ENCODE data around the gene TBXA2R.
"Not testable (repeated sequence)": the region's sequence is repeated elsewhere in the genome, so short reads cannot be mapped to it uniquely, and the experiment has no call there.

Gene TBXA2R

DNA sequence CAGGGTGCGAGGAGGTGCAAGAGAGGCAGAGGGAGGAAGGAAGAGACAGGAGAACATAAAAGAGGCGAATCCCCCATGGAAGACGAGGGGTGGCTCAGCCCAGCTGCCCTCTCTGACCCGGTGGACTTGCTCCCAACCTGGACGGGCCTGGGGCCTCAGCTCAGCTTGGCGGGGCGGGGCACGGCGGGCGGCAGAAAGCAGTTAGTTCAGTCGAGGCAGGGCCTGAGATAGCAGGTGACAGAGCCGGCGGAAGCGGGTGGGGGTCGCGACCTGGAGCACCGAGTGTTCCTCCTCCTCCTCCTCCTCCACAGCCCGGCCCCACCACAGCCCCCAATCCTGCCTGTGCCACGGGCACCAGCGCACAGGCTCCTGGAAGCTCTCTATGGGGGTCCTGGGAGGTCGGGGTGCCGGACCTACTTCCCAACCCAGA, 26.9 kb upstream of the TBXA2R start:
- POLR2A ChIA-PET: no interaction called here
- no peak for TF ChIP-seq CTCF (IDR thresholded peaks at IDR 0.05; ENCODE audit: control extremely low read depth, extremely low read depth, low read depth, missing control alignments)

DNA sequence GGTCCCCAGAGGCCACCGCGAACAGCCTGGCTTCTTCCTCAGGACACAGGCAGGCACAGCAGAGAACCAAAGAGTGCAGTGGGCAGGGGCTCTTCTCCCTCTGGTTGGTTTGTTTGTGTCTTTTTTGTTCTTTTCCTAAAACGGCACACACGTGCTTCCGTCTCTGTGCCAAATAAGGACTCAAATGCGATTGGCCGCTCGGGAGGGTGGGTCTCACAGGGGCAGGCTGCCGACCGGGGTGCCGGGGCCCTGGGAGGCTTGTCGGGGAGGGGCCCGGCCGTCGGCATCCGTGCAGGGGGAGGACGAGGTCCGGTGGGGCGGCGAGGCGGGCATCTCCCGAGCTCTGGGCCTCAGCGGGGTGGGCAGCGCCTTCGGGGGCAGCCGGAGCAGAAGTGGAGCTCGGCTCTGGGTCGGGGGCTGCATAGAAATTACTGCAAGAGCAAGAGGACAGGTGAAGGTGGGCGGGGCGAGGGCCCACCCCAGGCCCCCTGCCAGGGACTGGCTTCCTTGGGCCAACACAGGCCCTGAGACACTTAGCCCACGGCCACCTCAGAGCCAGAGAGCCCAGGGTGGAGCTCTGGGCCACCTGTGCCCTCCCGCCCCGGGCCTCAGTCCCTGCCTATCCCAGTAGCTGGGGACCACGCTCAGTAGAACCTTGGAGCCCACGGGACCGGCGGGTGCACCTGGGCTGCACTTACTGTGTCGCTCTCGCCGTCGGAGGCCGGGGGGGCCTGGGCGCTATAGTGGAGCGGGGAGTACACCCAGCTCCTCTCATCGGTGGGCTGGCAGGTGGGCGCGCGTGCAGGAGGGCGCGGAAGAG, 26.3 kb upstream of the TBXA2R start:
- DNase-seq (ENCODE audit: extremely low spot score): no peak
- ChIA-PET POLR2A (no interaction called here), CTCF (no interaction called here)
- no peak for TF ChIP-seq CTCF (IDR thresholded peaks at IDR 0.05; ENCODE audit: control extremely low read depth, extremely low read depth, low read depth, missing control alignments)

More for the DNA sequence above, 26.9 kb upstream of the TBXA2R start:
- DNase-seq (ENCODE audit: extremely low spot score): no peak
- CTCF ChIA-PET: no interaction called here

- POLR2A ChIA-PET: no interaction called here
- DNase-seq (ENCODE audit: extremely low spot score): no peak
- TF ChIP-seq CTCF (IDR thresholded peaks at IDR 0.05; ENCODE audit: control extremely low read depth, extremely low read depth, low read depth, missing control alignments): no peak
- CTCF ChIA-PET: no interaction called here
Observed at GRCh38 chr19:3632098-3632497, 25.4 kb upstream of the TBXA2R start.

- TF ChIP-seq CTCF (IDR thresholded peaks at IDR 0.05; ENCODE audit: control extremely low read depth, extremely low read depth, low read depth, missing control alignments): no peak
- DNase-seq (ENCODE audit: extremely low spot score): no peak
- POLR2A ChIA-PET: no interaction called here
- CTCF ChIA-PET: no interaction called here
Observed at GRCh38 chr19:3631053-3631861, 24.6 kb upstream of the TBXA2R start.

DNA sequence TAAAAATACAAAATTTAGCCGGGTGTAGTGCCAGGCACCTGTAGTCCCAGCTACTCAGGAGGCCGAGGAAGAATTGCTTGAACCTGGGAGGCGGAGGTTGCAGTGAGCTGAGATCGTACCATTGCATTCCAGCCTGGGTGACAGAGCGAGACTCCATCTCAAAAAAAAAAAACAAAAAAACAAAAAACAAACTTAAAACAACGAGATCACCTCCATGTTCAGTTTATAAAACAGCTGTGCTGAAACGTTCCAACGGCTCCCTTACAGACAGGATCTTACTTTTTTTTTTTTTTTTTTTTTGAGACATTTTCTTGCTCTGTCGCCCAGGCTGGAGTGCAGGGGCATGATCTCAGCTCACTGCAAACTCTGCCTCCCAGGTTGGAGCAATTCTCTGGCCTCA, 22.1 kb upstream of the TBXA2R start:
- ChIA-PET CTCF (interaction anchor here (1.6 kb wide), 1 partner anchor 72 kb away, joined by 3 read pairs; no protein-coding TSS in a partner anchor), POLR2A (interaction anchor here (0.6 kb wide), 1 partner anchor 72 kb away, joined by 4 read pairs; no protein-coding TSS in a partner anchor)

GRCh38 chr19:3627351-3627723, 20.7 kb upstream of the TBXA2R start:
- no peak for DNase-seq (ENCODE audit: extremely low spot score)
- TF ChIP-seq CTCF (IDR thresholded peaks at IDR 0.05; ENCODE audit: control extremely low read depth, extremely low read depth, low read depth, missing control alignments): no peak
- ChIA-PET CTCF (interaction anchor here (1.6 to 1.9 kb wide), 2 partner anchors 71 to 83 kb away, joined by 3 to 7 read pairs; no protein-coding TSS in a partner anchor), POLR2A (interaction anchor here (0.6 kb wide), 1 partner anchor 263 kb away, joined by 3 read pairs; no protein-coding TSS in a partner anchor)

More for the DNA sequence above, 22.1 kb upstream of the TBXA2R start:
- not testable (repeated sequence) for DNase-seq (ENCODE audit: extremely low spot score)
